WTC11 (cell line): ENCODE results near the gene MRPL27. TPM values are rescaled to one million over a fixed set of nuclear protein-coding genes. Genes with fewer than 3 reads are reported as not detected.

ENCODE experiments used
- ATAC-seq: fragments of 200-7000 bp; cut with Tn5 transposase; 2 replicates; pipeline ENCODE4 v1.10.0; 2021; ENCODE audit warnings: mild to moderate bottlenecking, moderate library complexity
- CTCF ChIA-PET: fragments of 300-600 bp; sonication (Branson Sonifier 250); formaldehyde crosslinking; loops from one replicate; lab custom pipeline; 2021; ENCODE audit warnings: antibody characterized with exemption; lab: Charles Lee
- POLR2A ChIA-PET: fragments of 350-600 bp; sonication (Branson Sonifier 250); formaldehyde crosslinking; loops from one replicate; lab custom pipeline; 2021; ENCODE audit warnings: antibody characterized with exemption; lab: Charles Lee
- DNase-seq: peaks from one replicate; pipeline ENCODE4 v3.0.0; 2021; ENCODE audit warnings: low spot score
- H3K27ac Mint-ChIP-seq: 2 replicates; pipeline ENCODE4 v1.8.0; 2021; ENCODE audit warnings: mixed read lengths
- H3K27me3 Mint-ChIP-seq: 2 replicates; pipeline ENCODE4 v1.8.0; 2021; ENCODE audit warnings: low read depth, mild to moderate bottlenecking, moderate library complexity, mixed read lengths
- H3K36me3 Mint-ChIP-seq: 2 replicates; pipeline ENCODE4 v1.8.0; 2021; ENCODE audit warnings: mixed read lengths
- H3K4me1 Mint-ChIP-seq: 2 replicates; pipeline ENCODE4 v1.8.0; 2022; ENCODE audit warnings: mixed read lengths
- H3K4me3 Mint-ChIP-seq: 2 replicates; pipeline ENCODE4 v1.8.0; 2021; ENCODE audit warnings: mild to moderate bottlenecking, moderate library complexity, mixed read lengths
- H3K9me3 Mint-ChIP-seq: 2 replicates; pipeline ENCODE4 v1.8.0; 2021; ENCODE audit warnings: mixed read lengths
- ATF1 ChIP-seq: sonication (generic); formaldehyde crosslinking; IDR thresholded peaks from 2 replicates; pipeline ENCODE4 v1.8.1; 2023; ENCODE audit warnings: mild to moderate bottlenecking, moderate library complexity, missing genetic modification reagents
- CBFB ChIP-seq: sonication (generic); formaldehyde crosslinking; IDR thresholded peaks from 2 replicates; pipeline ENCODE4 v1.8.1; 2022; ENCODE audit warnings: mild to moderate bottlenecking, low read depth, missing genetic modification reagents
- ELF4 ChIP-seq: sonication (generic); formaldehyde crosslinking; IDR thresholded peaks from 2 replicates; pipeline ENCODE4 v1.8.1; 2022; ENCODE audit warnings: low read depth, mild to moderate bottlenecking, moderate library complexity, missing genetic modification reagents
- ETV6 ChIP-seq: sonication (generic); formaldehyde crosslinking; IDR thresholded peaks from 2 replicates; pipeline ENCODE4 v1.8.1; 2022; ENCODE audit warnings: mild to moderate bottlenecking, missing genetic modification reagents
- FOXJ3 ChIP-seq: sonication (generic); formaldehyde crosslinking; IDR thresholded peaks from 2 replicates; pipeline ENCODE4 v1.9.0; 2021; ENCODE audit warnings: missing genetic modification reagents, mild to moderate bottlenecking, borderline replicate concordance
- GABPB1 ChIP-seq: sonication (generic); formaldehyde crosslinking; IDR thresholded peaks from 2 replicates; pipeline ENCODE4 v1.8.1; 2023; ENCODE audit warnings: mild to moderate bottlenecking, missing genetic modification reagents
- KAT7 ChIP-seq: sonication (generic); formaldehyde crosslinking; IDR thresholded peaks from 2 replicates; pipeline ENCODE4 v1.8.1; 2023; ENCODE audit warnings: missing genetic modification reagents, mild to moderate bottlenecking, borderline replicate concordance
- MYBL2 ChIP-seq: sonication (generic); formaldehyde crosslinking; IDR thresholded peaks from 2 replicates; pipeline ENCODE4 v1.8.1; 2023; ENCODE audit warnings: mild to moderate bottlenecking, moderate library complexity, missing genetic modification reagents
- NFATC4 ChIP-seq: fragments of 250-450 bp; sonication (Bioruptor Pico); IDR thresholded peaks from 2 replicates; pipeline ENCODE4 v1.9.0; 2021; ENCODE audit warnings: mild to moderate bottlenecking
- NR1H2 ChIP-seq: sonication (generic); formaldehyde crosslinking; IDR thresholded peaks from 2 replicates; pipeline ENCODE4 v1.9.0; 2021; ENCODE audit warnings: mild to moderate bottlenecking, moderate library complexity, missing genetic modification reagents
- NR2C2 ChIP-seq: sonication (generic); formaldehyde crosslinking; IDR thresholded peaks from 2 replicates; pipeline ENCODE4 v1.8.0; 2022; ENCODE audit warnings: mild to moderate bottlenecking, missing genetic modification reagents
- NR3C1 ChIP-seq: sonication (generic); formaldehyde crosslinking; conservative IDR thresholded peaks from 2 replicates; pipeline ENCODE4 v1.8.1; 2023; ENCODE audit warnings: low read depth, mild to moderate bottlenecking, missing genetic modification reagents
- RELA ChIP-seq: sonication (generic); formaldehyde crosslinking; IDR thresholded peaks from 2 replicates; pipeline ENCODE4 v1.8.1; 2022; ENCODE audit warnings: missing genetic modification reagents, mild to moderate bottlenecking, borderline replicate concordance
- RORB ChIP-seq: fragments of 250-450 bp; sonication (Bioruptor Pico); IDR thresholded peaks from 2 replicates; pipeline ENCODE4 v1.9.0; 2021; ENCODE audit warnings: mild to moderate bottlenecking
- SOX15 ChIP-seq: fragments of 250-450 bp; sonication (Bioruptor Pico); IDR thresholded peaks from 2 replicates; pipeline ENCODE4 v1.9.0; 2021; ENCODE audit warnings: mild to moderate bottlenecking
- TCF7 ChIP-seq: sonication (generic); formaldehyde crosslinking; IDR thresholded peaks from 2 replicates; pipeline ENCODE4 v1.8.0; 2022; ENCODE audit warnings: mild to moderate bottlenecking, low read depth, missing genetic modification reagents, moderate library complexity
- ZNF138 ChIP-seq: sonication (generic); formaldehyde crosslinking; conservative IDR thresholded peaks from 2 replicates; pipeline ENCODE4 v1.8.1; 2022; ENCODE audit warnings: mild to moderate bottlenecking, moderate library complexity, missing genetic modification reagents
- ZNF263 ChIP-seq: sonication (generic); formaldehyde crosslinking; IDR thresholded peaks from 2 replicates; pipeline ENCODE4 v1.8.1; 2022; ENCODE audit warnings: low read depth, mild to moderate bottlenecking, moderate library complexity, missing genetic modification reagents
- ZNF671 ChIP-seq: fragments of 250-450 bp; sonication (Bioruptor Pico); IDR thresholded peaks from 2 replicates; pipeline ENCODE4 v1.8.0; 2021; ENCODE audit warnings: mild to moderate bottlenecking
- total RNA-seq: library from RNA; stranded (reverse); gene quantifications from 3 replicates; pipeline ENCODE4 v1.2.3, GENCODE V29; 2021
- TF ChIP-seq, protein P1 (sequence below): sonication (generic); formaldehyde crosslinking; IDR thresholded peaks from 2 replicates; pipeline ENCODE4 v1.8.1; 2023; ENCODE audit warnings: mild to moderate bottlenecking, missing genetic modification reagents
- TF ChIP-seq, protein P2 (sequence below): sonication (generic); formaldehyde crosslinking; IDR thresholded peaks from 2 replicates; pipeline ENCODE4 v1.8.1; 2022; ENCODE audit warnings: low read depth, missing genetic modification reagents, borderline replicate concordance
- TF ChIP-seq, protein P3 (sequence below): sonication (generic); formaldehyde crosslinking; IDR thresholded peaks from 2 replicates; pipeline ENCODE4 v1.8.1; 2022; ENCODE audit warnings: missing genetic modification reagents, borderline replicate concordance
- TF ChIP-seq, protein P4 (sequence below): sonication (generic); formaldehyde crosslinking; IDR thresholded peaks from 2 replicates; pipeline ENCODE4 v1.8.1; 2023; ENCODE audit warnings: mild to moderate bottlenecking, missing genetic modification reagents, borderline replicate concordance
- TF ChIP-seq, protein P5 (sequence below): fragments of 200-600 bp; IDR thresholded peaks from 2 replicates; pipeline ENCODE4 v1.8.0; 2022; ENCODE audit warnings: antibody characterized with exemption

MRPL27 gene
- total RNA-seq, 1 experiment from 2014 or later, result 80.5 TPM

DNA sequence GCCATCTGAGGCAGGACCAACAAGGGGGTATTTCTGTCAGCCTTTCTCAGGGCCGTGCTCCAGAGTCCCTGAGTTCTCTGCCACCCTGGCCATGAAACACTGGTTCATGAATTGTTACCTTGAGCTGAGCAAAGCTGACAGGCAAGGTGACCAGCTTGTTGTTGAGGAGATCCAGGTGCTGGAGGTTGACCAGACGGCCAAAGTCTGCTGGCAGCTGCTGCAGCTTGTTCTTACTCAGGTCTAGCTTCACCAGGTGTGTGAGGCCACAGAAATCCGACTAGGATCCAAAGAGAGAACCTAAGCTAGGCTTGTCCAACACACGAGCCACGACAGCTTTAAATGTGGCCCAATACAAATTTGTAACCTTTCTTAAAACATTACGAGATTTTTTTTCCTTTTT lies 19.6 kb upstream of the MRPL27 start:
- peaks cover 7% of the 10 kb centered on the region for H3K4me1 Mint-ChIP-seq
- H3K4me3 Mint-ChIP-seq, result no peak overlapping the region
- H3K9me3 Mint-ChIP-seq, result no peaks in the 10 kb centered on the region
- H3K27ac Mint-ChIP-seq, result no peak overlapping the region
- CTCF ChIA-PET, result interaction anchor here (0.6 kb wide), 1 partner anchor 299 kb away, joined by 3 read pairs; no protein-coding TSS in a partner anchor
- TF ChIP-seq ZNF138 (CRISPR knock-in tag), result no peak
- no peak for TF ChIP-seq RELA
- TF ChIP-seq RORB (CRISPR knock-in tag), result no peak
- TF ChIP-seq KAT7 (CRISPR knock-in tag), result no peak
- TF ChIP-seq, protein P1, sequence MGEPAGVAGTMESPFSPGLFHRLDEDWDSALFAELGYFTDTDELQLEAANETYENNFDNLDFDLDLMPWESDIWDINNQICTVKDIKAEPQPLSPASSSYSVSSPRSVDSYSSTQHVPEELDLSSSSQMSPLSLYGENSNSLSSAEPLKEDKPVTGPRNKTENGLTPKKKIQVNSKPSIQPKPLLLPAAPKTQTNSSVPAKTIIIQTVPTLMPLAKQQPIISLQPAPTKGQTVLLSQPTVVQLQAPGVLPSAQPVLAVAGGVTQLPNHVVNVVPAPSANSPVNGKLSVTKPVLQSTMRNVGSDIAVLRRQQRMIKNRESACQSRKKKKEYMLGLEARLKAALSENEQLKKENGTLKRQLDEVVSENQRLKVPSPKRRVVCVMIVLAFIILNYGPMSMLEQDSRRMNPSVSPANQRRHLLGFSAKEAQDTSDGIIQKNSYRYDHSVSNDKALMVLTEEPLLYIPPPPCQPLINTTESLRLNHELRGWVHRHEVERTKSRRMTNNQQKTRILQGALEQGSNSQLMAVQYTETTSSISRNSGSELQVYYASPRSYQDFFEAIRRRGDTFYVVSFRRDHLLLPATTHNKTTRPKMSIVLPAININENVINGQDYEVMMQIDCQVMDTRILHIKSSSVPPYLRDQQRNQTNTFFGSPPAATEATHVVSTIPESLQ (CRISPR knock-in tag), result no peak
- TF ChIP-seq ZNF263 (CRISPR knock-in tag), result no peak
- TF ChIP-seq SOX15, result no peak
- TF ChIP-seq ZNF671, result no peak
- no peak for TF ChIP-seq MYBL2 (CRISPR knock-in tag)
- TF ChIP-seq, protein P2, sequence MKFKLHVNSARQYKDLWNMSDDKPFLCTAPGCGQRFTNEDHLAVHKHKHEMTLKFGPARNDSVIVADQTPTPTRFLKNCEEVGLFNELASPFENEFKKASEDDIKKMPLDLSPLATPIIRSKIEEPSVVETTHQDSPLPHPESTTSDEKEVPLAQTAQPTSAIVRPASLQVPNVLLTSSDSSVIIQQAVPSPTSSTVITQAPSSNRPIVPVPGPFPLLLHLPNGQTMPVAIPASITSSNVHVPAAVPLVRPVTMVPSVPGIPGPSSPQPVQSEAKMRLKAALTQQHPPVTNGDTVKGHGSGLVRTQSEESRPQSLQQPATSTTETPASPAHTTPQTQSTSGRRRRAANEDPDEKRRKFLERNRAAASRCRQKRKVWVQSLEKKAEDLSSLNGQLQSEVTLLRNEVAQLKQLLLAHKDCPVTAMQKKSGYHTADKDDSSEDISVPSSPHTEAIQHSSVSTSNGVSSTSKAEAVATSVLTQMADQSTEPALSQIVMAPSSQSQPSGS (CRISPR knock-in tag), result no peak
- TF ChIP-seq ELF4 (CRISPR knock-in tag), result no peak
- TF ChIP-seq, protein P3, sequence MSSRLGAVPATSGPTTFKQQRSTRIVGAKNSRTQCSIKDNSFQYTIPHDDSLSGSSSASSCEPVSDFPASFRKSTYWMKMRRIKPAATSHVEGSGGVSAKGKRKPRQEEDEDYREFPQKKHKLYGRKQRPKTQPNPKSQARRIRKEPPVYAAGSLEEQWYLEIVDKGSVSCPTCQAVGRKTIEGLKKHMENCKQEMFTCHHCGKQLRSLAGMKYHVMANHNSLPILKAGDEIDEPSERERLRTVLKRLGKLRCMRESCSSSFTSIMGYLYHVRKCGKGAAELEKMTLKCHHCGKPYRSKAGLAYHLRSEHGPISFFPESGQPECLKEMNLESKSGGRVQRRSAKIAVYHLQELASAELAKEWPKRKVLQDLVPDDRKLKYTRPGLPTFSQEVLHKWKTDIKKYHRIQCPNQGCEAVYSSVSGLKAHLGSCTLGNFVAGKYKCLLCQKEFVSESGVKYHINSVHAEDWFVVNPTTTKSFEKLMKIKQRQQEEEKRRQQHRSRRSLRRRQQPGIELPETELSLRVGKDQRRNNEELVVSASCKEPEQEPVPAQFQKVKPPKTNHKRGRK (CRISPR knock-in tag), result no peak
- TF ChIP-seq ATF1 (CRISPR knock-in tag), result no peak
- POLR2A ChIA-PET, result no interaction called here
- no peaks in the 10 kb centered on the region; the same call in 1 of the 2 replicates for H3K27me3 Mint-ChIP-seq
- ATAC-seq, result no peak
- peaks cover 65% of the 10 kb centered on the region for H3K36me3 Mint-ChIP-seq
- no peak for DNase-seq

DNA sequence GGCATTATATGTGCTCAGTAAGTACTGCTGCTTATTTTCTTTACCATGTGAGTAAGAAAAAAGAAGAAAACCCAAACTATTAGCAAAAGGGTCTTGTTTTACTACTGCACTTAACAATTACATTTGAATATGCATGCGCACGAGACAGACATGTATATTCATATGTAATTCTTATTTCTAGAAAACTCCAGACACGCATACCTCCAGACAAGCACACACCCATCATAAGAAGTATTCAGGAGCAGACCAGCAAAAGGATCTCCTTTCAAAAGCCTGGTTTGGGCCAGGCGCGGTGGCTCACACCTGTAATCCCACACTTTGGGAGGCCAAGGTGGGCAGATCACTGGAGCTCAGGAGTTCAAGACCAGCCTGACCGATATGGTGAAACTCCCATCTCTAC lies 16.6 kb upstream of the MRPL27 start:
- Mint-ChIP-seq H3K27ac (no peak overlapping the region), H3K36me3 (peaks cover 85% of the 10 kb centered on the region)
- POLR2A ChIA-PET, result no interaction called here

DNA sequence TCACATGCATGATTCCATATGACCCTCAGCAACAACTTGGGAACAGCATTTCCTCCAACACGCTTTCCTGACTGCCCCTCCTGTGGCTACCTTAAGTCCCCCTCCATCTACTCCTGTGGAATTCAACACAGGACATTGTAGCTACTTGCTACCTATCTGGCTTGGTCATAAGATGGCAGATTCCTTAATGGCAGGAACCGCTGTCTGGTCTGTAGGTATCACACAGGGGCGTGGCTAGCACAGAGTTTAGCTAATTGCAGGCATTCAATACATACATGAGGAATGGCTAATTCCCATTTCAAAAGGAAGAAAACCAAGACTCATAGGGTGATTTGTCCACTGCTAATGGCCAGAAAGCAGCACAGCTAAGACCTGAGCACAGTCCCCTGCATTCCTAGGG lies 15.7 kb upstream of the MRPL27 start:
- ChIA-PET CTCF (interaction anchor here (1.5 to 1.8 kb wide), 2 partner anchors 8 to 26 kb away, joined by 5 read pairs; partner anchors contain the start of gene LRRC59), POLR2A (no interaction called here)
- Mint-ChIP-seq H3K36me3 (peaks cover 85% of the 10 kb centered on the region), H3K27ac (no peak overlapping the region), H3K4me1 (no peaks in the 10 kb centered on the region), H3K9me3 (no peaks in the 10 kb centered on the region), H3K27me3 (no peaks in the 10 kb centered on the region; the same call in 1 of the 2 replicates), H3K4me3 (no peak overlapping the region)
- DNase-seq (no peak), ATAC-seq (no peak)
- TF ChIP-seq NFATC4 (CRISPR knock-in tag) (no peak), ETV6 (no peak), NR3C1 (CRISPR knock-in tag) (no peak), CBFB (CRISPR knock-in tag) (no peak)
- TF ChIP-seq, protein P4, sequence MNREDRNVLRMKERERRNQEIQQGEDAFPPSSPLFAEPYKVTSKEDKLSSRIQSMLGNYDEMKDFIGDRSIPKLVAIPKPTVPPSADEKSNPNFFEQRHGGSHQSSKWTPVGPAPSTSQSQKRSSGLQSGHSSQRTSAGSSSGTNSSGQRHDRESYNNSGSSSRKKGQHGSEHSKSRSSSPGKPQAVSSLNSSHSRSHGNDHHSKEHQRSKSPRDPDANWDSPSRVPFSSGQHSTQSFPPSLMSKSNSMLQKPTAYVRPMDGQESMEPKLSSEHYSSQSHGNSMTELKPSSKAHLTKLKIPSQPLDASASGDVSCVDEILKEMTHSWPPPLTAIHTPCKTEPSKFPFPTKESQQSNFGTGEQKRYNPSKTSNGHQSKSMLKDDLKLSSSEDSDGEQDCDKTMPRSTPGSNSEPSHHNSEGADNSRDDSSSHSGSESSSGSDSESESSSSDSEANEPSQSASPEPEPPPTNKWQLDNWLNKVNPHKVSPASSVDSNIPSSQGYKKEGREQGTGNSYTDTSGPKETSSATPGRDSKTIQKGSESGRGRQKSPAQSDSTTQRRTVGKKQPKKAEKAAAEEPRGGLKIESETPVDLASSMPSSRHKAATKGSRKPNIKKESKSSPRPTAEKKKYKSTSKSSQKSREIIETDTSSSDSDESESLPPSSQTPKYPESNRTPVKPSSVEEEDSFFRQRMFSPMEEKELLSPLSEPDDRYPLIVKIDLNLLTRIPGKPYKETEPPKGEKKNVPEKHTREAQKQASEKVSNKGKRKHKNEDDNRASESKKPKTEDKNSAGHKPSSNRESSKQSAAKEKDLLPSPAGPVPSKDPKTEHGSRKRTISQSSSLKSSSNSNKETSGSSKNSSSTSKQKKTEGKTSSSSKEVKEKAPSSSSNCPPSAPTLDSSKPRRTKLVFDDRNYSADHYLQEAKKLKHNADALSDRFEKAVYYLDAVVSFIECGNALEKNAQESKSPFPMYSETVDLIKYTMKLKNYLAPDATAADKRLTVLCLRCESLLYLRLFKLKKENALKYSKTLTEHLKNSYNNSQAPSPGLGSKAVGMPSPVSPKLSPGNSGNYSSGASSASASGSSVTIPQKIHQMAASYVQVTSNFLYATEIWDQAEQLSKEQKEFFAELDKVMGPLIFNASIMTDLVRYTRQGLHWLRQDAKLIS (CRISPR knock-in tag), result no peak
- TF ChIP-seq, protein P5, sequence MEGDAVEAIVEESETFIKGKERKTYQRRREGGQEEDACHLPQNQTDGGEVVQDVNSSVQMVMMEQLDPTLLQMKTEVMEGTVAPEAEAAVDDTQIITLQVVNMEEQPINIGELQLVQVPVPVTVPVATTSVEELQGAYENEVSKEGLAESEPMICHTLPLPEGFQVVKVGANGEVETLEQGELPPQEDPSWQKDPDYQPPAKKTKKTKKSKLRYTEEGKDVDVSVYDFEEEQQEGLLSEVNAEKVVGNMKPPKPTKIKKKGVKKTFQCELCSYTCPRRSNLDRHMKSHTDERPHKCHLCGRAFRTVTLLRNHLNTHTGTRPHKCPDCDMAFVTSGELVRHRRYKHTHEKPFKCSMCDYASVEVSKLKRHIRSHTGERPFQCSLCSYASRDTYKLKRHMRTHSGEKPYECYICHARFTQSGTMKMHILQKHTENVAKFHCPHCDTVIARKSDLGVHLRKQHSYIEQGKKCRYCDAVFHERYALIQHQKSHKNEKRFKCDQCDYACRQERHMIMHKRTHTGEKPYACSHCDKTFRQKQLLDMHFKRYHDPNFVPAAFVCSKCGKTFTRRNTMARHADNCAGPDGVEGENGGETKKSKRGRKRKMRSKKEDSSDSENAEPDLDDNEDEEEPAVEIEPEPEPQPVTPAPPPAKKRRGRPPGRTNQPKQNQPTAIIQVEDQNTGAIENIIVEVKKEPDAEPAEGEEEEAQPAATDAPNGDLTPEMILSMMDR, result no peak

More for the DNA sequence above, 16.6 kb upstream of the MRPL27 start:
- H3K27me3 Mint-ChIP-seq, result no peaks in the 10 kb centered on the region; the same call in 1 of the 2 replicates
- no peaks in the 10 kb centered on the region for H3K9me3 Mint-ChIP-seq
- CTCF ChIA-PET, result interaction anchor here (1.5 to 1.8 kb wide), 2 partner anchors 8 to 27 kb away, joined by 5 read pairs; partner anchors contain the start of gene LRRC59
- DNase-seq (no peak), ATAC-seq (no peak)
- no peak for TF ChIP-seq GABPB1 (CRISPR knock-in tag)
- TF ChIP-seq NR2C2 (CRISPR knock-in tag), result no peak
- no peak for TF ChIP-seq TCF7 (CRISPR knock-in tag)
- TF ChIP-seq RELA, result no peak
- no peak for TF ChIP-seq NR1H2 (CRISPR knock-in tag)
- TF ChIP-seq FOXJ3, result no peak
- TF ChIP-seq NR3C1 (CRISPR knock-in tag), result no peak
- no peaks in the 10 kb centered on the region for H3K4me1 Mint-ChIP-seq
- no peak overlapping the region for H3K4me3 Mint-ChIP-seq
